ENCODE data around the gene MEGF6. TPM values are rescaled to one million over a fixed set of nuclear protein-coding genes. Genes with fewer than 3 reads are reported as not detected.

MEGF6 gene
- total RNA-seq, 2 donors from 2014 or later, result 83.0 to 103 TPM

DNA sequence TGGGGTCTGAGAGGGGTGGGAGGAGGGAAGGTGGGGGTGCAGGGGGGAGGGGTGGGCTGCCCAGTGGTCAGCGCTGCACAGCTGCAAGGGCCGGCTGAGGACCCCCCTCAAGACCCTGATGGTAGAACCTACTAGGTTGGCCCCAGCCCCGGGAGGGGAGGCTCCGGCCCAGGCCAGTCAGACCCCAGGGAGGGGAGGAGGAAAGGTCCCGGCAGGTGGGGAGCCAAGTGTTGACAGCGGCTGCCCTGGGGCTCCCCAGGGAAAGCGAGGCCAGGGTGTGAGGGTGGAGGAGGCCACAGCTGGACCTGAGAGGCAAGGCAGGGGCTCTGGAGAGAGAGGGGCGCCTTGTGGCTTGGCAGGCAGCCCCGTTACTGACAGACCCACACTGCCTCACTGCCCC is 31.1 kb downstream of the MEGF6 start:
- no peaks in the 10 kb centered on the region for H3K4me1 Mint-ChIP-seq
- DNase-seq, result no peak

DNA sequence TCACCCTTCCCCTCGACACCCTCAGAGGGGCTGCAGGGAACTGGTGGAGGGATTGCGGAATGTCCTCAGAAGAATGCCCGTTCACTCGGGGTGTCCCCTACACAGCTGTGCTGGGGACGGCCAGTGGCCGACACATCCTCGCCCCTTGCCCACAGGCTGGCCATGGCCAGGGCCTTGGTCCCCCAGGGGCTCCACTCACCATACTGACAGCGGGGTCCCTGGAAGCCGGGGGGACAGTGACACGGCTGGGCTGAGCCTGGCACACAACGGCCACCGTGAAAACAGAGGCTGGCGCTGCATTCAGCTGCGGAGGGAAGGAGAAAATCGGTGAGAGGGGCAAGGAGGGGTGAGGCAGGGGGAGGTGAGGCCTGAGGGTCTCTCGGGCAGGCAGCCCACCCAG is 31.7 kb downstream of the MEGF6 start:
- H3K4me1 ChIP-seq (ENCODE audit: control insufficient read depth, insufficient read depth, low read length), result no peaks in the 10 kb centered on the region
- H3K9me3 ChIP-seq (ENCODE audit: control insufficient read depth, low read length), result no peaks in the 10 kb centered on the region
- no peaks in the 10 kb centered on the region for H3K36me3 ChIP-seq (ENCODE audit: control insufficient read depth, insufficient read depth, low read length)
- no peak overlapping the region for H3K4me3 ChIP-seq (ENCODE audit: low read length)
- TF ChIP-seq, protein P1, sequence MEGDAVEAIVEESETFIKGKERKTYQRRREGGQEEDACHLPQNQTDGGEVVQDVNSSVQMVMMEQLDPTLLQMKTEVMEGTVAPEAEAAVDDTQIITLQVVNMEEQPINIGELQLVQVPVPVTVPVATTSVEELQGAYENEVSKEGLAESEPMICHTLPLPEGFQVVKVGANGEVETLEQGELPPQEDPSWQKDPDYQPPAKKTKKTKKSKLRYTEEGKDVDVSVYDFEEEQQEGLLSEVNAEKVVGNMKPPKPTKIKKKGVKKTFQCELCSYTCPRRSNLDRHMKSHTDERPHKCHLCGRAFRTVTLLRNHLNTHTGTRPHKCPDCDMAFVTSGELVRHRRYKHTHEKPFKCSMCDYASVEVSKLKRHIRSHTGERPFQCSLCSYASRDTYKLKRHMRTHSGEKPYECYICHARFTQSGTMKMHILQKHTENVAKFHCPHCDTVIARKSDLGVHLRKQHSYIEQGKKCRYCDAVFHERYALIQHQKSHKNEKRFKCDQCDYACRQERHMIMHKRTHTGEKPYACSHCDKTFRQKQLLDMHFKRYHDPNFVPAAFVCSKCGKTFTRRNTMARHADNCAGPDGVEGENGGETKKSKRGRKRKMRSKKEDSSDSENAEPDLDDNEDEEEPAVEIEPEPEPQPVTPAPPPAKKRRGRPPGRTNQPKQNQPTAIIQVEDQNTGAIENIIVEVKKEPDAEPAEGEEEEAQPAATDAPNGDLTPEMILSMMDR (conservative IDR thresholded peaks at IDR 0.05), result no peak
- no peaks in the 10 kb centered on the region for H3K27me3 ChIP-seq (ENCODE audit: control insufficient read depth, insufficient read depth, low read length, poor library complexity, severe bottlenecking)
- no peaks in the 10 kb centered on the region for H3K4me1 Mint-ChIP-seq
- DNase-seq, result no peak
- no peak overlapping the region for H3K4me3 Mint-ChIP-seq
- no peak overlapping the region for H3K27ac ChIP-seq (ENCODE audit: low read depth, low read length)
- H3K27ac Mint-ChIP-seq, result no peak overlapping the region
- peaks cover 9% of the 10 kb centered on the region for H3K9me3 Mint-ChIP-seq
- no peaks in the 10 kb centered on the region for H3K27me3 Mint-ChIP-seq (ENCODE audit: insufficient read depth)
- H3K36me3 Mint-ChIP-seq (ENCODE audit: low read depth), result peaks cover 16% of the 10 kb centered on the region
- no peak overlapping the region for H3K9ac ChIP-seq (ENCODE audit: extremely low read depth, low read length, poor library complexity, severe bottlenecking)
- WGBS, 2 experiments (ENCODE audit: insufficient coverage in 1 of 2, insufficient read length in 1 of 2), result 95 to 98% methylated on average over 13 to 16 of the region's 16 CpGs

More for the DNA sequence above, 31.1 kb downstream of the MEGF6 start:
- Mint-ChIP-seq H3K36me3 (ENCODE audit: low read depth) (peaks cover 15% of the 10 kb centered on the region), H3K27ac (no peak overlapping the region), H3K9me3 (peaks cover 9% of the 10 kb centered on the region), H3K27me3 (ENCODE audit: insufficient read depth) (no peaks in the 10 kb centered on the region), H3K4me3 (no peak overlapping the region)
- Histone ChIP-seq H3K36me3 (ENCODE audit: control insufficient read depth, insufficient read depth, low read length) (no peaks in the 10 kb centered on the region), H3K9ac (ENCODE audit: extremely low read depth, low read length, poor library complexity, severe bottlenecking) (no peak overlapping the region), H3K27me3 (ENCODE audit: control insufficient read depth, insufficient read depth, low read length, poor library complexity, severe bottlenecking) (no peaks in the 10 kb centered on the region), H3K27ac (ENCODE audit: low read depth, low read length) (no peak overlapping the region), H3K4me1 (ENCODE audit: control insufficient read depth, insufficient read depth, low read length) (no peaks in the 10 kb centered on the region), H3K4me3 (ENCODE audit: low read length) (no peak overlapping the region), H3K9me3 (ENCODE audit: control insufficient read depth, low read length) (no peaks in the 10 kb centered on the region)
- TF ChIP-seq, protein P1 (conservative IDR thresholded peaks at IDR 0.05), result no peak
- whole genome bisulfite sequencing, 2 experiments (ENCODE audit: insufficient coverage in 1 of 2, insufficient read length in 1 of 2), result 56 to 86% methylated on average over 3 to 8 of the region's 9 CpGs

DNA sequence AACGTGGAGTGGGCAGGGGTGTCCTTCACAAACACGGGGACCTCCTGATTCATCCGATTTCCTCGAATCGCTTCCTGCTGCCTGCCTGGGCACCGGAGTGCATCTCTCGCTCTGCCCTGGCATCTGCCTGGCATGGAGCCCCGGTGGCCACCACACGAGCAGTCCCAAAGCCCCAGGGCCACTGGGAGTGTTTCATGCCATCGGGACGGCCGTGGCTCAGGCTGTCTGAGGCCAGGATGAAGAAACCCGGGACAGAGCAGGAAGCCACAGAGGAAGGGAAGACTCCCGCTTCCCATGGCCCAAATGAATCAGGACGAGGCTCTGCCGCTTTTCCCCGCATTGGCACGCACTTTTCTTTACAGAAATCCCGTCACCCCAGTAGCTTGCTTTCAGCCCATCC is 32.4 kb downstream of the MEGF6 start:
- Histone ChIP-seq H3K4me3 (ENCODE audit: low read length) (no peak overlapping the region), H3K36me3 (ENCODE audit: control insufficient read depth, insufficient read depth, low read length) (no peaks in the 10 kb centered on the region), H3K9ac (ENCODE audit: extremely low read depth, low read length, poor library complexity, severe bottlenecking) (no peak overlapping the region), H3K27me3 (ENCODE audit: control insufficient read depth, insufficient read depth, low read length, poor library complexity, severe bottlenecking) (no peaks in the 10 kb centered on the region), H3K27ac (ENCODE audit: low read depth, low read length) (no peak overlapping the region), H3K4me1 (ENCODE audit: control insufficient read depth, insufficient read depth, low read length) (no peaks in the 10 kb centered on the region), H3K9me3 (ENCODE audit: control insufficient read depth, low read length) (no peaks in the 10 kb centered on the region)
- no peaks in the 10 kb centered on the region for H3K4me1 Mint-ChIP-seq
- H3K36me3 Mint-ChIP-seq (ENCODE audit: low read depth), result peaks cover 13% of the 10 kb centered on the region
- no peak for DNase-seq
- TF ChIP-seq, protein P1 (conservative IDR thresholded peaks at IDR 0.05), result no peak
- 91 to 95% methylated on average over 16 to 19 of the region's 19 CpGs for WGBS, 2 experiments (ENCODE audit: insufficient coverage in 1 of 2, insufficient read length in 1 of 2)
- no peak overlapping the region for H3K4me3 Mint-ChIP-seq
- no peak overlapping the region for H3K27ac Mint-ChIP-seq
- peaks cover 3% of the 10 kb centered on the region for H3K9me3 Mint-ChIP-seq
- no peaks in the 10 kb centered on the region for H3K27me3 Mint-ChIP-seq (ENCODE audit: insufficient read depth)
